Right atrium auricular region (tissue), 2 donors: ENCODE measurements around the gene SEMA7A. TPM values are rescaled to one million over a fixed set of nuclear protein-coding genes. Genes with fewer than 3 reads are reported as not detected.

Experiments
- DNase-seq: peaks from one replicate; pipeline ENCODE4 v3.0.0-alpha.2; 2019; ENCODE audit warnings: low spot score
- H3K27ac ChIP-seq, 2 donors: fragments of 200-600 bp; sonication (generic); 1 replicate in 1 of 2; 2 replicates in 1 of 2; pipeline ENCODE4 v1.5.1; 2016 to 2019
- H3K27me3 ChIP-seq, 2 donors: fragments of 200-600 bp; sonication (generic); one replicate each; pipeline versions ENCODE4 v1.5.1 to v1.6.0; 2017 to 2019
- H3K36me3 ChIP-seq: fragments of 200-600 bp; sonication (generic); one replicate; pipeline ENCODE4 v1.5.1; 2016
- H3K4me1 ChIP-seq, 2 donors: fragments of 200-600 bp; sonication (generic); one replicate each; pipeline versions ENCODE4 v1.5.1 to v1.6.0; 2017 to 2019
- H3K4me3 ChIP-seq, 2 donors: fragments of 200-600 bp; sonication (generic); 1 replicate in 1 of 2; 2 replicates in 1 of 2; pipeline ENCODE4 v1.5.1; 2017 to 2019; ENCODE audit warnings: mild to moderate bottlenecking in 1 of 2, moderate library complexity in 1 of 2
- H3K9me3 ChIP-seq, 2 donors: fragments of 200-600 bp; sonication (generic); one replicate each; pipeline ENCODE4 v1.5.1; 2019
- total RNA-seq, 2 donors: library from RNA; depleted of rRNA; stranded (reverse); fragments of >200 nt; gene quantifications; one replicate each; pipeline ENCODE4 v1.1.0, GENCODE V29; 2016
- TF ChIP-seq, protein P1 (sequence below), 2 donors: fragments of 200-600 bp; sonication (generic); IDR thresholded peaks; one replicate each; pipeline ENCODE4 v1.5.1; 2019; ENCODE audit warnings: antibody characterized with exemption in 2 of 2

The SEMA7A gene
- total RNA-seq, 2 donors from 2014 or later, result 1.0 to 2.9 TPM

DNA sequence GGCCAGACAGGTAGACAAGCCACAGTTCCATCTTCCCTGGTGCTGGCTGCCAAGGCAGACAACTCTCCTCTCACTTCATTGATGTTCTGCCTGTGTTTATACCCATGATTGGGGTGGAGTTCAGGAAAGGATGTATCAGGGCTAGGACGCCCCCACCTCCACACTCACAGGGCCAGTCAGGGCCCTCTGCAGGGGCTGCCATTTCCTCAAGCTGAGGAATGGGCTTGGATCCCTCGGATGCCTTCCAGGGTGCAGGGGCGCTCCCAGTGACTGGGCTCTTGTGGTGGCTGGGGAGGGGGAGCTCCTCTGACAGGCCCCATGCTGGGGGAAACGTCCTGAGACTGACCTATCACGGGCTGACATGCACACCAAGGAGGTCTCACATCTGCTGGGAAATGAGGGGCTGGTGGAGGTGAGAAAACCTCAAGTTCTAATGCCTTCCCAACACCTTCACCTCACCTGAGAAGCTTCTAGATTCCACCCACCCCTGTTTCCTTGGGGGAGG is 31.4 kb downstream of the SEMA7A start:
- H3K4me3 ChIP-seq, result no peak overlapping the region
- no peak overlapping the region for H3K27ac ChIP-seq
- H3K27me3 ChIP-seq, result no peaks in the 10 kb centered on the region
- peaks cover 0 to 13% of the 10 kb centered on the region in 2 donors for H3K4me1 ChIP-seq
- TF ChIP-seq, protein P1, sequence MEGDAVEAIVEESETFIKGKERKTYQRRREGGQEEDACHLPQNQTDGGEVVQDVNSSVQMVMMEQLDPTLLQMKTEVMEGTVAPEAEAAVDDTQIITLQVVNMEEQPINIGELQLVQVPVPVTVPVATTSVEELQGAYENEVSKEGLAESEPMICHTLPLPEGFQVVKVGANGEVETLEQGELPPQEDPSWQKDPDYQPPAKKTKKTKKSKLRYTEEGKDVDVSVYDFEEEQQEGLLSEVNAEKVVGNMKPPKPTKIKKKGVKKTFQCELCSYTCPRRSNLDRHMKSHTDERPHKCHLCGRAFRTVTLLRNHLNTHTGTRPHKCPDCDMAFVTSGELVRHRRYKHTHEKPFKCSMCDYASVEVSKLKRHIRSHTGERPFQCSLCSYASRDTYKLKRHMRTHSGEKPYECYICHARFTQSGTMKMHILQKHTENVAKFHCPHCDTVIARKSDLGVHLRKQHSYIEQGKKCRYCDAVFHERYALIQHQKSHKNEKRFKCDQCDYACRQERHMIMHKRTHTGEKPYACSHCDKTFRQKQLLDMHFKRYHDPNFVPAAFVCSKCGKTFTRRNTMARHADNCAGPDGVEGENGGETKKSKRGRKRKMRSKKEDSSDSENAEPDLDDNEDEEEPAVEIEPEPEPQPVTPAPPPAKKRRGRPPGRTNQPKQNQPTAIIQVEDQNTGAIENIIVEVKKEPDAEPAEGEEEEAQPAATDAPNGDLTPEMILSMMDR (IDR thresholded peaks at IDR 0.05), result no peak
- no peak for DNase-seq
- no peaks in the 10 kb centered on the region for H3K9me3 ChIP-seq
- H3K36me3 ChIP-seq, result no peaks in the 10 kb centered on the region

DNA sequence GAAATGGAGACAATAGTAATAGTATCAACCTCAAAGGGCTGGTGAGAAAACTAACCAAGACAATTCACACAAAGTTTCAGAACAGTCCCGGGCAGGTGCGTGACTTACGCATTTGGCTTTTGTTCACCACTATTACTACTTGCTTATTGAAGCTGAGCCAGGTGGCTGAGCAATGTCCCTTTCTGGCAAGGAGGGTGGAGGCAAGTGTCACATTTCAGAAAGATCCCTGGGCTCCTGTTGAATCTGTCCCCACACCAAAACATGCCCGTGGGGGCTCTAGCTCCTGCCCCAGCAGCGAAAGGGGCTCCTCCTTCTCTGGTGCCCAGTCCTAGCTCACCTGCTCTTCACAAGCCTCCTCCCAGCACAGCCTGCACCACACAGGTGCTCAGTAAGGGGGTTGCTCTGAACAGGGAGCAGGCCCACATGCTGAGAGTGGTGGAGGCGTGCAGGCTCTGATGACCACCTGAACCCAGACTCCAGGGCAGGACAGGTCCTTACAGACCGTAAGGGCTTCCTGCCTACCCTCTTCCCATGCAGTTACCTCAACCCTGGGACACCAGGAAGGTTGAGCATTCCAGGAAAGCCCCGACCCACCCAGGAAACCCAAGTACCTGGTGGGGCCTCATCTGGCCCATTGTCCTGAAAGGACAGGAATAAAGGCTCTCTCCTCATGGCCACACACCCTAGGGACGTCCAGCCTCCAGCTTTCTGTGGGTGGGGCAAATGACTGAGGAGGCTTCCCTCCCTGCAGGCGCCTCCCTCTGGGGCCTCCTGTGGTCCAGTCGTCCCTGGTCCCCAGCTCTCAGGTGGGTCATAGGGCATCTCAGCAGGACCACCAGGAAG is 32.6 kb downstream of the SEMA7A start:
- Histone ChIP-seq H3K27me3 (no peaks in the 10 kb centered on the region), H3K4me3 (no peak overlapping the region), H3K4me1 (peaks cover 0 to 13% of the 10 kb centered on the region in 2 donors), H3K36me3 (no peaks in the 10 kb centered on the region), H3K27ac (no peak overlapping the region), H3K9me3 (no peaks in the 10 kb centered on the region)
- TF ChIP-seq, protein P1 (IDR thresholded peaks at IDR 0.05), result no peak
- no peak for DNase-seq

DNA sequence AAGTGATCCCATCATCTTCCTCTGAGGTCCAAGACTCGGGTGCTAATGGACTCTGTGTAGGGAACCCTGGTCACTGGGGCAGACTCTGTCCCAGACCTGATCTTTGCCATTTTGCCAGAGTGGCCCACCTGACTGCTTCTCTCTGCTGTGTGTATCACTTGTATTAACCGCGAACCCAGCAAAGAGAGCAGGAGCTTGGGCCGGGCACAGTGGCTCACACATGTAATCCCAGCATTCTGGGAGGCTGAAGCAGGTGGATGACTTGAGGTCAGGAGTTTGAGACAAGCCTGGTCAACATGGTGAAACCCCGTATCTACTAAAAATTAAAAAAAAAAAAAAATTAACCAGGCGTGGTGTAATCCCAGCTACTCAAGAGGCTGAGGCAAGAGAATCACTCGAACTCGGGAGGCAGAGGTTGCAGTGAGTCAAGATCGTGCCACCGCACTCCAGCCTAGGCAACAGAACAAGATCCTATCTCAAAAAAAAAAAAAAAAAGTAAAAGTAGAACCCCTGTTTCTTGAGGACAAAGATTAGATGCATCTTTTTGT is 33.4 kb downstream of the SEMA7A start:
- H3K9me3 ChIP-seq, result no peaks in the 10 kb centered on the region
- H3K27me3 ChIP-seq, result no peaks in the 10 kb centered on the region
- no peaks in the 10 kb centered on the region for H3K36me3 ChIP-seq
- DNase-seq, result no peak
- H3K27ac ChIP-seq, result no peak overlapping the region
- H3K4me1 ChIP-seq, result peaks cover 0 to 13% of the 10 kb centered on the region in 2 donors
- TF ChIP-seq, protein P1 (IDR thresholded peaks at IDR 0.05), result no peak
- H3K4me3 ChIP-seq, result no peak overlapping the region

DNA sequence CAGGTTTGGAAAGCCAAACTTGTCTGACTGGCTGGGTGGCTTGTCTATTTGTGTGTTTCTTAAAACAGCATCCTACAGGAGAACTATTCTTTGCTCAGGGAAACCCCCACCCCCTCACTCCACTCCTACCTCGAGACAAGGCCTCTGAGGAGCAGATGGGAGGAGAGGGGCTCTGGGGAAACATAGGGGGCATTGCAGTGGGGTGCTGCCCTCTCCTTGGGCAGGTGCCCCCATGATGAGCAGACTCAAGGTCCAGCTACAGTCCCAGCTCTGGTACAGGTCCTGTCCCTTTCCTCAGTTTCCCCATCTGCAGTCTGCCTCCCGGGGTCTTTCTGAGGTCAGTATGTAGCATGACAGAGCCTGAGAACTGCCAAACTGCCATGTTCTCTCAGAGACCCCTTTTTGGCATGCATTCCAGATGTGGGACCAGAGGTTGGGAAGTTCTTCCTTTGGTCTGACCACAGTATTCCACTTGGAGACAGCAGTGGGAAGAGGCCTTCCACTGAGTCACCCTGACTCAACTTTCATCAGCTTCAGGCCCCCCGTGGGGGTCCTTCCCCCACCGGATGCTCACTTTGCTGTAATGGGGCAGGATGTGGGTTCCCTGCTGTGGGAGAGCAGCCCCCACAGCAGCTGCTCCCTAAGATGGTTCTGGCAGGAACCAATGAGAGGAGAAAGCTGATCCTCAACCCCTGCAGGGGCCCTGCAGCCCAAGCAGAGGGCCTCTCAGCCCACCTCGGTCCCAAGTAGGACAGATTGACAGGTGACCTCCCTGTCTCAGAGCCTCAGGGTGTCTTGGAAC is 34.0 kb downstream of the SEMA7A start:
- Histone ChIP-seq H3K4me1 (peaks cover 0 to 13% of the 10 kb centered on the region in 2 donors), H3K27me3 (no peaks in the 10 kb centered on the region), H3K36me3 (no peaks in the 10 kb centered on the region), H3K9me3 (no peaks in the 10 kb centered on the region), H3K27ac (no peak overlapping the region), H3K4me3 (no peak overlapping the region)
- no peak for DNase-seq
- TF ChIP-seq, protein P1 (IDR thresholded peaks at IDR 0.05), result no peak

DNA sequence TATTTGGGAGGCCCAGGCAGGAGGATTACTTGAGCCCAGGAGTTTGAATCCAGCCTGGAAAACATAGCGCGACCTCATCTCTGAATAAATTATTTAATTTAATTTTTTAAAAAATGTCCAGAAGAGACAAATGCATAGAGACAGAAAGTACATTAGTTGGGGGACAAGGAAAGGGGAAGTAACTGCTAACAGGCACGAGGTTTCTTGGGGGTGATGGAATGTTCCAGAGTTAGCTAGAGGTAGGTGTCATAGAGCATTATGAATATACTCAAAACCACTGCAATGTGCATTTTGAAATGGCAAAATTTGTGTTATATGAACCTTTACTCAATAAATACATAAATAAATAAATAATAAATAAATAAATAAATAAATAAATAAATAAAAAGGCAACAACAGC is 34.7 kb downstream of the SEMA7A start:
- no peak for DNase-seq
- TF ChIP-seq, protein P1 (IDR thresholded peaks at IDR 0.05), result no peak
- no peak overlapping the region for H3K27ac ChIP-seq
- peaks cover 0 to 10% of the 10 kb centered on the region in 2 donors for H3K4me1 ChIP-seq
- H3K4me3 ChIP-seq, result no peak overlapping the region
- no peaks in the 10 kb centered on the region for H3K27me3 ChIP-seq
- no peaks in the 10 kb centered on the region for H3K36me3 ChIP-seq
- no peaks in the 10 kb centered on the region for H3K9me3 ChIP-seq
